Upper lobe of left lung (tissue), 6 donors: ENCODE results near the gene MACROD2. TPM values are rescaled to one million over a fixed set of nuclear protein-coding genes. Genes with fewer than 3 reads are reported as not detected.

Experiments used
- ATAC-seq, 2 donors: fragments of 200-7000 bp; cut with Tn5 transposase; one replicate each; pipeline ENCODE4 v1.9.1; 2022; ENCODE audit warnings: mild to moderate bottlenecking in 2 of 2, moderate library complexity in 2 of 2; ENCODE audit not compliant: low FRiP score in 2 of 2
- DNase-seq, 2 donors: peaks; one replicate each; pipeline ENCODE4 v3.0.0-alpha.2; 2019 to 2020
- H3K27ac ChIP-seq, 4 donors: fragments of 200-600 bp; sonication (generic); one replicate each; pipeline ENCODE4 v1.5.1; 2016 to 2019
- H3K27me3 ChIP-seq, 4 donors: fragments of 200-600 bp; sonication (generic); one replicate each; pipeline ENCODE4 v1.5.1; 2017 to 2019
- H3K36me3 ChIP-seq, 4 donors: fragments of 200-600 bp; sonication (generic); one replicate each; pipeline ENCODE4 v1.5.1; 2016 to 2019
- H3K4me1 ChIP-seq, 4 donors: fragments of 200-600 bp; sonication (generic); one replicate each; pipeline ENCODE4 v1.5.1; 2018 to 2019
- H3K4me3 ChIP-seq, 4 donors: fragments of 200-600 bp; sonication (generic); one replicate each; pipeline ENCODE4 v1.5.1; 2017 to 2019; ENCODE audit warnings: mild to moderate bottlenecking in 2 of 4, moderate library complexity in 1 of 4
- H3K9me3 ChIP-seq, 4 donors: fragments of 200-600 bp; sonication (generic); one replicate each; pipeline ENCODE4 v1.5.1; 2018 to 2019
- EP300 ChIP-seq, 4 donors: sonication (generic); formaldehyde crosslinking; IDR thresholded peaks; one replicate each; pipeline ENCODE4 v1.5.1; 2017; ENCODE audit warnings: antibody characterized with exemption in 4 of 4, control low read depth in 2 of 4
- POLR2A ChIP-seq, 4 donors: fragments of 450-650 bp; IDR thresholded peaks; one replicate each; pipeline ENCODE4 v1.5.1; 2016 to 2017; ENCODE audit warnings: antibody characterized with exemption in 4 of 4, mild to moderate bottlenecking in 2 of 4
- POLR2AphosphoS5 ChIP-seq, 2 donors: sonication (generic); formaldehyde crosslinking; IDR thresholded peaks; one replicate each; pipeline ENCODE4 v1.5.1; 2017; ENCODE audit warnings: antibody characterized with exemption in 2 of 2
- WGBS, 2 donors: methylation state at CpG; one replicate each; pipeline ENCODE4 v1.1.5; 2017 to 2018; 5-methylcytosine and 5-hydroxymethylcytosine counted together
- total RNA-seq, 6 donors: library from RNA; depleted of rRNA in 4 of 6; stranded (reverse); fragments of >200 nt in 4 of 6; gene quantifications; one replicate each; pipeline versions ENCODE4 v1.1.0 to v1.2.1, GENCODE V29; 2016 to 2021
- TF ChIP-seq, protein P1 (sequence below), 6 experiments: fragments of 450-650 bp in 4 of 6; fragments of 200-600 bp in 2 of 6; sonication (generic) in 2 of 6; IDR thresholded peaks; one replicate each; pipeline ENCODE4 v1.5.1; 2016 to 2019; ENCODE audit warnings: antibody characterized with exemption in 6 of 6
- donor health status: DM: no; HTN: no; CAD: no; lungs with moderate emphysema.
- donor health status: DM: no; HTN: yes; CAD: no; lungs with severe emphysema.

The MACROD2 gene
- total RNA-seq, 6 donors from 2014 or later, result 20.7 to 84.3 (median 36.3) TPM

DNA sequence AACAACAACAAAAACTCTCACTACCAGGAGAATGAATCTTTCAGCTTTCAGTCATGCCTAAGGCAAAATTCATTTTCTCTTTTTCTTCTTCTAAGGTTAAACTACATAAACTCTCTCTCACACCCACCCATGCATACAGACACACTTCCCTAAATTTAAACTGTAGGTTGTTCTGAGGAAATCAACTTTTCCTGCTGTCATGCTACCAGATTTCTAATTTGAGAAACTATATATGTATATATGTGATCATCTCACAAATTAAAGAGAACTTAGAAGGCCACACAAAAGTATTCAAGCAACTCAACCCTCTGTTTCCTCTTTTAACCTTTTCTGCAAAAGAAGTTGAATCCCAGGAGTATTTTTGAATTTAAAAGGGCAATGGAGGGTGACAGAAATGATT, 2045.4 kb downstream of the MACROD2 start:
- Histone ChIP-seq H3K4me3 (no peak overlapping the region), H3K27ac (no peak overlapping the region), H3K4me1 (no peaks in the 10 kb centered on the region), H3K9me3 (no peaks in the 10 kb centered on the region), H3K27me3 (no peaks in the 10 kb centered on the region), H3K36me3 (no peaks in the 10 kb centered on the region)
- ATAC-seq, result no peak
- no peak for DNase-seq
- TF ChIP-seq EP300 (IDR thresholded peaks at IDR 0.05) (no peak), POLR2A (IDR thresholded peaks at IDR 0.05) (no peak), POLR2AphosphoS5 (IDR thresholded peaks at IDR 0.05) (no peak)
- TF ChIP-seq, protein P1, sequence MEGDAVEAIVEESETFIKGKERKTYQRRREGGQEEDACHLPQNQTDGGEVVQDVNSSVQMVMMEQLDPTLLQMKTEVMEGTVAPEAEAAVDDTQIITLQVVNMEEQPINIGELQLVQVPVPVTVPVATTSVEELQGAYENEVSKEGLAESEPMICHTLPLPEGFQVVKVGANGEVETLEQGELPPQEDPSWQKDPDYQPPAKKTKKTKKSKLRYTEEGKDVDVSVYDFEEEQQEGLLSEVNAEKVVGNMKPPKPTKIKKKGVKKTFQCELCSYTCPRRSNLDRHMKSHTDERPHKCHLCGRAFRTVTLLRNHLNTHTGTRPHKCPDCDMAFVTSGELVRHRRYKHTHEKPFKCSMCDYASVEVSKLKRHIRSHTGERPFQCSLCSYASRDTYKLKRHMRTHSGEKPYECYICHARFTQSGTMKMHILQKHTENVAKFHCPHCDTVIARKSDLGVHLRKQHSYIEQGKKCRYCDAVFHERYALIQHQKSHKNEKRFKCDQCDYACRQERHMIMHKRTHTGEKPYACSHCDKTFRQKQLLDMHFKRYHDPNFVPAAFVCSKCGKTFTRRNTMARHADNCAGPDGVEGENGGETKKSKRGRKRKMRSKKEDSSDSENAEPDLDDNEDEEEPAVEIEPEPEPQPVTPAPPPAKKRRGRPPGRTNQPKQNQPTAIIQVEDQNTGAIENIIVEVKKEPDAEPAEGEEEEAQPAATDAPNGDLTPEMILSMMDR (IDR thresholded peaks at IDR 0.05), result no peak

DNA sequence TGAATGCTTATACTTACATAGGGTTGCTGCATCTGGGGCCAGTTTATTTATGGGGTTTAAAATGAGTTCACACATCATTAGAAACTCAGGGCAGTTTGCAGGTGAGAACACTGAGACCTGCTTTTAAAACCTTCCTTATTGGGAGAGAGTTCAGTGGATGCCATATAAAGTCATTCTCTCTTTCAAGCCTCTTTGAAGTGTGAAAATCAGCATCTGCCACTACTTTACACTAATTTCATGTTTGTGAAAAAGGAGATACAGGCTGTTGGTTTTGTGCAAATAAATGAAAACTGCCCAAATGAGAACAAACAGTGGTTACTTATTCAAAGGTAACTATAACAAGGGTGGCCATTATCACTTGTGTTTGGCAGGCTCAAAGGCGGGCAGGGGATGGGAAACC, 2047.4 kb downstream of the MACROD2 start:
- no peak for TF ChIP-seq POLR2AphosphoS5 (IDR thresholded peaks at IDR 0.05)
- TF ChIP-seq, protein P1 (IDR thresholded peaks at IDR 0.05), result no peak
- TF ChIP-seq POLR2A (IDR thresholded peaks at IDR 0.05), result no peak
- no peak for TF ChIP-seq EP300 (IDR thresholded peaks at IDR 0.05)
- Histone ChIP-seq H3K36me3 (no peaks in the 10 kb centered on the region), H3K9me3 (no peaks in the 10 kb centered on the region), H3K4me3 (no peak overlapping the region), H3K4me1 (no peaks in the 10 kb centered on the region), H3K27me3 (no peaks in the 10 kb centered on the region), H3K27ac (no peak overlapping the region)
- DNase-seq (no peak), ATAC-seq (no peak)
- WGBS, 2 donors, result 84 to 100% methylated on average over 1 of the region's 1 CpG

DNA sequence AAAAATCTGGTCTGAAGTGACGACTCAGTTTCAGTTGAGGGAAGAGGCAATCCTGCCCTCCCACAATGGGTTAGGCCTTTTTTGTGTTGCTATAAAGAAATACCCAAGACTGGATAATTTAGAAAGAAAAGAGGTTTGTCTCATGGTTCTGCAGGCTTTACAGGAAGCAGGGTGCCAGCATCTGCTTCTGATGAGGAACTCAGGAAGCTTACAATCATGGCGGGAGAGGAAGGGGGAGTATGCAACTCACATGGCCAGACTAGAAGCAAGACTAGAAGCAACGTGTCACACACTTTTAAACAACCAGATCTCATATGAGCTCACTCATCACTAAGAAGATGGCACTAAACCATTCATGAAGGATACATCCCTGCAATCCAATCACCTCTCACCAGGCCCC, 2048.6 kb downstream of the MACROD2 start:
- no peak overlapping the region for H3K27ac ChIP-seq
- no peak for TF ChIP-seq EP300 (IDR thresholded peaks at IDR 0.05)
- no peak for TF ChIP-seq POLR2AphosphoS5 (IDR thresholded peaks at IDR 0.05)
- TF ChIP-seq POLR2A (IDR thresholded peaks at IDR 0.05), result no peak
- TF ChIP-seq, protein P1 (IDR thresholded peaks at IDR 0.05), result no peak
- 74 to 91% methylated on average over 3 of the region's 3 CpGs for WGBS, 2 donors
- ATAC-seq, result no peak
- H3K27me3 ChIP-seq, result no peaks in the 10 kb centered on the region
- no peaks in the 10 kb centered on the region for H3K4me1 ChIP-seq
- no peak overlapping the region for H3K4me3 ChIP-seq
- no peaks in the 10 kb centered on the region for H3K36me3 ChIP-seq
- DNase-seq, result no peak
- H3K9me3 ChIP-seq, result no peaks in the 10 kb centered on the region

DNA sequence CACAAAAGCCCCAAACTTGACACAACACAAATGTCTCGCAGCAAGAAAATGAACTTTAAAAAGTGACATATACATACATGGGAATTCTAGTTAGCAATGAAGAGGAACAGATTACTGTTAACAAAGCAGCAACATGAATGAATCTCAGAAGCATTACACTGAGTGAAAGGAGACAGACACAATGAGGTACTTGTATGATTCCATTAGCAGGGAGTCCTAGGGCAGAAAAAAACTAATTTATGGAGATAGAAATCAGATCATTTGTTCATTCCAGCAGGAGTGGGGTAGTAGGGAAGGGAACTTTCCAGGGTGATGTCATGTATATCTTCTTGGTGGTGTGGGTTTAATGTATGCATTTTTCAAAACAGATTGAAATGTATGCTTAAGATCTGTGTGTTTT, 2053.6 kb downstream of the MACROD2 start:
- no peak overlapping the region for H3K27ac ChIP-seq
- TF ChIP-seq, protein P1 (IDR thresholded peaks at IDR 0.05), result no peak
- TF ChIP-seq POLR2A (IDR thresholded peaks at IDR 0.05), result no peak
- no peak for TF ChIP-seq EP300 (IDR thresholded peaks at IDR 0.05)
- no peak for TF ChIP-seq POLR2AphosphoS5 (IDR thresholded peaks at IDR 0.05)
- H3K9me3 ChIP-seq, result no peaks in the 10 kb centered on the region
- no peak for DNase-seq
- ATAC-seq, result no peak
- H3K4me1 ChIP-seq, result no peaks in the 10 kb centered on the region
- no peaks in the 10 kb centered on the region for H3K36me3 ChIP-seq
- no peaks in the 10 kb centered on the region for H3K27me3 ChIP-seq
- 74 to 92% methylated on average over 1 of the region's 1 CpG for WGBS, 2 donors
- no peak overlapping the region for H3K4me3 ChIP-seq

DNA sequence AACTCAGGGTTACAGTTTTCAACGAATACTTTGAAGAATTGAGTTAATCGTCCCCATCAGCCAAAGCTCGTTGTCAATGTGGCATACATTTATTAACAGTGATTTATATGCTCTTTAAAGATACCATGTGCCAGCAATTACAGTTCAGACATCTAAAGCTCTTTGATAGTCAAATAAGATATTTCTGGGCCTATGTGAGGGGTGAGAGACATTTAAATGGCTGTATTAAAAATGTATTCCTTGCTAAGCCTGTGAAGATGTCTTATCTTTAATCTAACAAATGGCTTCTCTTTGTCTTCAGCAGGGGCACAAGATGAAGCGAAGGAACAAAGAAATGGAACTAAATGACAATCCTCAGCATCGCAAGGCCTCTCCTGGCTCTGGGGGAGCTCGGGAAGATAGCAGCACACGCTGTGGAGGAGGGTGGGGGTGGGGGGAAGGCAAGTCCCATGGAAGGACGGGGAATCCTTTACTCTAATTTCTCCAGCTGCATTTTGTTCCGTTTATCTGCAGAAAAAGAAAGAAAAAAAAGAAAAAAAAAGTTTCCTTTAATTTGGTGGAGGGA, 2054.3 kb downstream of the MACROD2 start:
- H3K36me3 ChIP-seq, result no peaks in the 10 kb centered on the region
- H3K27me3 ChIP-seq, result no peaks in the 10 kb centered on the region
- no peak overlapping the region for H3K27ac ChIP-seq
- TF ChIP-seq, protein P1 (IDR thresholded peaks at IDR 0.05), result no peak
- TF ChIP-seq POLR2A (IDR thresholded peaks at IDR 0.05) (no peak), EP300 (IDR thresholded peaks at IDR 0.05) (no peak), POLR2AphosphoS5 (IDR thresholded peaks at IDR 0.05) (no peak)
- H3K9me3 ChIP-seq, result no peaks in the 10 kb centered on the region
- no peaks in the 10 kb centered on the region for H3K4me1 ChIP-seq
- DNase-seq, result no peak
- no peak for ATAC-seq
- no peak overlapping the region for H3K4me3 ChIP-seq
- 76 to 78% methylated on average over 9 of the region's 9 CpGs for WGBS, 2 donors
